OCI-LY7 (cell line): ENCODE measurements around the gene GSTK1. TPM values are rescaled to one million over a fixed set of nuclear protein-coding genes. Genes with fewer than 3 reads are reported as not detected.

Source experiments
- BruUV-seq: library from RNA; stranded (reverse); fragments of 400-500 nt; replicated peaks from 2 replicates; lab custom pipeline; 2021; lab: Mats Ljungman, UMichigan
- CTCF ChIA-PET: fragments of 300-600 bp; sonication (Branson Sonifier 250); formaldehyde crosslinking; loops from one replicate; lab custom pipeline; 2022; ENCODE audit warnings: antibody characterized with exemption; ENCODE audit not compliant: unreplicated experiment; lab: Charles Lee
- POLR2A ChIA-PET: fragments of 300-600 bp; sonication (Branson Sonifier 250); formaldehyde crosslinking; loops from one replicate; lab custom pipeline; 2022; ENCODE audit warnings: antibody characterized with exemption; lab: Charles Lee
- DNase-seq: peaks from one replicate; pipeline ENCODE4 v3.0.0-alpha.2; 2015; ENCODE audit warnings: low spot score
- H2AFZ ChIP-seq: fragments of 200-600 bp; sonication (generic), shearing (Covaris generic); 2 replicates; pipeline ENCODE4 v1.6.1; 2014; ENCODE audit warnings: mild to moderate bottlenecking, antibody characterized with exemption, low read length, moderate library complexity
- H3K27ac ChIP-seq: fragments of 200-600 bp; sonication (generic); 2 replicates; pipeline ENCODE4 v1.5.1; 2014; ENCODE audit warnings: mixed run types, low read depth, mild to moderate bottlenecking, moderate library complexity, low read length, inconsistent platforms; ENCODE audit not compliant: poor library complexity, severe bottlenecking
- H3K36me3 ChIP-seq: fragments of 200-600 bp; sonication (generic); 2 replicates; pipeline ENCODE4 v1.6.1; 2014; ENCODE audit warnings: mild to moderate bottlenecking, antibody characterized with exemption, low read length, moderate library complexity, mixed read lengths; ENCODE audit not compliant: insufficient read depth
- H3K4me1 ChIP-seq: fragments of 200-600 bp; sonication (generic); 2 replicates; pipeline ENCODE4 v1.5.1; 2014; ENCODE audit warnings: mild to moderate bottlenecking, low read length; ENCODE audit not compliant: insufficient read depth, poor library complexity, severe bottlenecking
- H3K4me2 ChIP-seq: fragments of 200-600 bp; sonication (generic); 2 replicates; pipeline ENCODE4 v1.6.1; 2014; ENCODE audit warnings: mild to moderate bottlenecking, low read length
- H3K4me3 ChIP-seq: fragments of 200-600 bp; sonication (generic); 2 replicates; pipeline ENCODE4 v1.5.1; 2014; ENCODE audit warnings: mild to moderate bottlenecking, low read depth, low read length; ENCODE audit not compliant: poor library complexity, severe bottlenecking
- H3K79me2 ChIP-seq: fragments of 200-600 bp; sonication (generic); 2 replicates; pipeline ENCODE4 v1.6.1; 2016; ENCODE audit warnings: low read depth, mild to moderate bottlenecking, low read length, moderate library complexity, mixed read lengths; ENCODE audit not compliant: insufficient read depth
- H3K9me2 ChIP-seq: fragments of 200-600 bp; sonication (generic); 2 replicates; pipeline ENCODE4 v1.6.1; 2016; ENCODE audit warnings: mild to moderate bottlenecking, low read length, mixed read lengths; ENCODE audit not compliant: insufficient read depth
- H3K9me3 ChIP-seq: fragments of 200-600 bp; sonication (generic); 2 replicates; pipeline ENCODE4 v1.6.1; 2014; ENCODE audit warnings: mild to moderate bottlenecking, mixed run types, low read length, mixed read lengths
- H4K20me1 ChIP-seq: fragments of 200-600 bp; sonication (generic); 2 replicates; pipeline ENCODE4 v1.6.1; 2014; ENCODE audit warnings: mild to moderate bottlenecking, antibody characterized with exemption, low read length, moderate library complexity, mixed read lengths; ENCODE audit not compliant: insufficient read depth
- EZH2phosphoT487 ChIP-seq: fragments of 200-600 bp; sonication (generic); IDR thresholded peaks from 2 replicates; pipeline ENCODE4 v1.6.1; 2018; ENCODE audit warnings: low read depth, borderline replicate concordance, mild to moderate bottlenecking, mixed run types, antibody characterized with exemption, low read length, moderate library complexity, mixed read lengths
- intact Hi-C: fragments of 100-400 bp; cut with micrococcal nuclease; formaldehyde crosslinking; loops from one replicate; pipeline ENCODE4 v1.10.0; 2022; ENCODE audit not compliant: unreplicated experiment
- total RNA-seq, 2 experiments: library from RNA; depleted of rRNA in 1 of 2; stranded (reverse); fragments of >200 nt in 1 of 2; shearing (Covaris generic) in 1 of 2; gene quantifications; 2 replicates each; pipeline ENCODE4 v1.2.3, GENCODE V29; 2014 to 2022
- TF ChIP-seq, protein P1 (sequence below): fragments of 200-600 bp; sonication (generic); conservative IDR thresholded peaks from 2 replicates; pipeline ENCODE4 v1.5.1; 2014; ENCODE audit warnings: mild to moderate bottlenecking, antibody characterized with exemption, low read length, moderate library complexity, mixed read lengths

Gene GSTK1
- total RNA-seq, 2 experiments from 2014 or later = 37.8 to 41.6 TPM

- H3K36me3 ChIP-seq = peaks cover 19% of the 10 kb centered on the region
- no peak overlapping the region for H3K4me3 ChIP-seq
- no peak overlapping the region for H3K4me2 ChIP-seq
- peaks cover 34% of the 10 kb centered on the region for H3K4me1 ChIP-seq
- ChIA-PET POLR2A (interaction anchor here (0.5 kb wide), 1 partner anchor 8 kb away, joined by 3 read pairs; no protein-coding TSS in a partner anchor), CTCF (no interaction called here)
- no peak for DNase-seq
- H3K9me2 ChIP-seq = no peaks in the 10 kb centered on the region
- no peak for TF ChIP-seq EZH2phosphoT487
- TF ChIP-seq, protein P1, sequence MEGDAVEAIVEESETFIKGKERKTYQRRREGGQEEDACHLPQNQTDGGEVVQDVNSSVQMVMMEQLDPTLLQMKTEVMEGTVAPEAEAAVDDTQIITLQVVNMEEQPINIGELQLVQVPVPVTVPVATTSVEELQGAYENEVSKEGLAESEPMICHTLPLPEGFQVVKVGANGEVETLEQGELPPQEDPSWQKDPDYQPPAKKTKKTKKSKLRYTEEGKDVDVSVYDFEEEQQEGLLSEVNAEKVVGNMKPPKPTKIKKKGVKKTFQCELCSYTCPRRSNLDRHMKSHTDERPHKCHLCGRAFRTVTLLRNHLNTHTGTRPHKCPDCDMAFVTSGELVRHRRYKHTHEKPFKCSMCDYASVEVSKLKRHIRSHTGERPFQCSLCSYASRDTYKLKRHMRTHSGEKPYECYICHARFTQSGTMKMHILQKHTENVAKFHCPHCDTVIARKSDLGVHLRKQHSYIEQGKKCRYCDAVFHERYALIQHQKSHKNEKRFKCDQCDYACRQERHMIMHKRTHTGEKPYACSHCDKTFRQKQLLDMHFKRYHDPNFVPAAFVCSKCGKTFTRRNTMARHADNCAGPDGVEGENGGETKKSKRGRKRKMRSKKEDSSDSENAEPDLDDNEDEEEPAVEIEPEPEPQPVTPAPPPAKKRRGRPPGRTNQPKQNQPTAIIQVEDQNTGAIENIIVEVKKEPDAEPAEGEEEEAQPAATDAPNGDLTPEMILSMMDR = no peak
- BruUV-seq = no TSS peak
- H3K9me3 ChIP-seq = 0 out of 2 replicates have a peak, but pooled peaks cover 5% of the 10 kb centered on the region
- peaks cover 21% of the 10 kb centered on the region for H3K79me2 ChIP-seq
- no peak overlapping the region for H2AFZ ChIP-seq
- intact Hi-C loops = loop anchor here (5.0 kb wide), 2 partner anchors 478 to 1548 kb away; partner anchors contain the start of gene SSBP1
- no peak overlapping the region for H3K27ac ChIP-seq
- peaks cover 3% of the 10 kb centered on the region; the same call in 1 of the 2 replicates for H4K20me1 ChIP-seq
These were observed 22.2 kb downstream of the GSTK1 start for GRCh38 chr7:143285470-143285778.

- Histone ChIP-seq H3K9me3 (0 out of 2 replicates have a peak, but pooled peaks cover 5% of the 10 kb centered on the region), H3K27ac (no peak overlapping the region), H3K4me1 (peaks cover 39% of the 10 kb centered on the region), H4K20me1 (peaks cover 6% of the 10 kb centered on the region; the same call in 1 of the 2 replicates), H3K9me2 (no peaks in the 10 kb centered on the region), H3K36me3 (peaks cover 25% of the 10 kb centered on the region), H3K79me2 (peaks cover 27% of the 10 kb centered on the region), H3K4me3 (no peak overlapping the region), H3K4me2 (no peak overlapping the region), H2AFZ (no peak overlapping the region)
- ChIA-PET CTCF (no interaction called here), POLR2A (no interaction called here)
- DNase-seq = no peak
- no peak for TF ChIP-seq EZH2phosphoT487
- TF ChIP-seq, protein P1 = no peak
- BruUV-seq = no TSS peak
- intact Hi-C loops = loop anchor here (5.0 kb wide), 2 partner anchors 479 to 1549 kb away; partner anchors contain the start of gene SSBP1
These were observed 22.7 kb downstream of the GSTK1 start for GRCh38 chr7:143285806-143286521.

DNA sequence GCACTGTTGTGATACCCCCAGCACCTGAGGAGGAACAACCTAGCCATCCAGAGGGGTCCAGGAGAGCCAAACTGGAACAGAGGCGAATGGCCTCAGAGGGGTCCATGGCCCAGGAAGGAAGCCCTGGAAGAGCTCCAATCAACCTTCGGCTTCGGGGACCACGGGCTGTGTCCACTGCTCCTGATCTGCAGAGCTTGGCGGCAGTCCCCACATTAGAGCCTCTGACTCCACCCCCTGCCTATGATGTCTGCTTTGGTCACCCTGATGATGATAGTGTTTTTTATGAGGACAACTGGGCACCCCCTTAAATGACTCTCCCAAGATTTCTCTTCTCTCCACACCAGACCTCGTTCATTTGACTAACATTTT is 23.3 kb downstream of the GSTK1 start:
- no peak overlapping the region for H3K27ac ChIP-seq
- H3K9me2 ChIP-seq = no peaks in the 10 kb centered on the region
- H2AFZ ChIP-seq = no peak overlapping the region
- CTCF ChIA-PET = no interaction called here
- TF ChIP-seq, protein P1 = no peak
- no peak for TF ChIP-seq EZH2phosphoT487
- no TSS peak for BruUV-seq
- H3K4me1 ChIP-seq = peaks cover 39% of the 10 kb centered on the region
- H3K36me3 ChIP-seq = peaks cover 30% of the 10 kb centered on the region
- H3K9me3 ChIP-seq = 0 out of 2 replicates have a peak, but pooled peaks cover 5% of the 10 kb centered on the region
- no peak for DNase-seq
- POLR2A ChIA-PET = no interaction called here
- H4K20me1 ChIP-seq = peaks cover 6% of the 10 kb centered on the region; the same call in 1 of the 2 replicates
- H3K79me2 ChIP-seq = peaks cover 32% of the 10 kb centered on the region
- no peak overlapping the region for H3K4me3 ChIP-seq
- H3K4me2 ChIP-seq = no peak overlapping the region
- intact Hi-C loops = loop anchor here (5.0 kb wide), 2 partner anchors 479 to 1549 kb away; partner anchors contain the start of gene SSBP1
